HG03571 (cell line): ENCODE results near the gene SORBS1.
A peak's percentile ranks its signal among the peaks of the same experiment; 100 is the strongest.

Experiments
- ATAC-seq: cut with Tn5 transposase; IDR thresholded peaks from one replicate; pipeline ENCODE4 v1.9.1; 2021; ENCODE audit not compliant: unreplicated experiment

SORBS1 gene

DNA sequence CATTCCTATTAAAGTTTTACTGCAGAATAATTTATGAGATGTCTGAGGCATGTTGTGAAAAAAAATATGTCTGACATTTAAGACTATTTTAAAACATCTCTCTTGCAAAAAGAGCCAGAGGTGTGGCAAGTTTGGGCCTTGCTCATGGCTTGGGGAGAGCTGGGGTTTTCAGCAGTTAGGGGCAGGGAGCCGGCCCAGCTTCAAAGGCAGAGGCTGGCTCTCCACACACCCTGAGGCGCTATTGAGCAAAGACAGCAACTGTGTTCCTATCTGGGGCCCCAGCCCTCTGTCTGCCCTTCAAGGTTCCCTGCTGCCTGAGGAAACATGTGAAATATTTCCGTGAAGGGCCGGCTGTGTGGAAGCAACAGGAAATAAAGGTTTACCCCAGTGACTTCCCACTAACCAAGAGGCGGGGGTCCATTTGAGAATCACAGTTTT, 94.0 kb downstream of the SORBS1 start:
- ATAC-seq, result no peak

- no peak for ATAC-seq
Measured at GRCh38 chr10:95466436-95466835, 94.7 kb downstream of the SORBS1 start.

DNA sequence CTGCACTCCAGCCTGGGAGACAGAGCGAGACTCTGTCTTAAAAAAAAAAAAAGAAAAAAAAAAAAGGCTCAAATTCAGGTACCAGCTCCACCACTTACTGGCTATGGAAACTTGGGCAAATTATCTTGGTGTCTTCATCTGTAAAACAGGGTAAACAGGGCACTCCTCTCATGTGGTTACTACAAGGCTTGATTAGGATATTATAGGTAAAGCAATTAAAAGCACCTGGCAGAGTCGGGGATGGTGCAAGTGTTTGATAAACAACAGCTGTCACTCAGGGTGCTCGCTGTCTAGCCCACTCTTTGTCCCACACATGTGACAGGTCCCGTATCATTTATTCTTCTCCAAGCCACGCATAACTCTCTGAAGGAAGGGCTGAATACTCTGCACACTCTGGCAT, 96.9 kb downstream of the SORBS1 start:
- ATAC-seq, result no peak

- no peak for ATAC-seq
Measured at GRCh38 chr10:95462740-95463667, 98.2 kb downstream of the SORBS1 start.

- no peak for ATAC-seq
Measured at GRCh38 chr10:95461611-95462010, 99.6 kb downstream of the SORBS1 start.

- ATAC-seq, result no peak
Measured at GRCh38 chr10:95459446-95460045, 101.6 kb downstream of the SORBS1 start.

DNA sequence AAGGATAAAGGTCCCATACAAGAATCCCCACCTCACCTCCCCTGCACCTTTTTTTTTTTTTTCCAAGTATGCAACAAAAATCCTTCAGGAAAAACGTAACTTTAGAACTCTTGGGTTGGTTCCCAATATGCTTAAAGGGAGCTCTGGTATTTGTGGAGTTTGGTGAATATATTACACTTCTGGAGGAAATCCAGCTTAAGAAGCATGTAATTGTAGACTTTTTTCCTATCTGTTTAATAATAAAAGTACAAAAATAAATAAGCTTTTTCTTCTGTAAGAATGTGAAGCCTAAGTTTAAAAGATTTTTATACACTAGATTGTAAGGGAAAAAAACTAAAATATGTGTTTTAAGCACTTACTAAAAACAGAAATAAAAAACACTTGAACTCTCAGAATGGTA, 102.3 kb downstream of the SORBS1 start:
- ATAC-seq, result no peak

DNA sequence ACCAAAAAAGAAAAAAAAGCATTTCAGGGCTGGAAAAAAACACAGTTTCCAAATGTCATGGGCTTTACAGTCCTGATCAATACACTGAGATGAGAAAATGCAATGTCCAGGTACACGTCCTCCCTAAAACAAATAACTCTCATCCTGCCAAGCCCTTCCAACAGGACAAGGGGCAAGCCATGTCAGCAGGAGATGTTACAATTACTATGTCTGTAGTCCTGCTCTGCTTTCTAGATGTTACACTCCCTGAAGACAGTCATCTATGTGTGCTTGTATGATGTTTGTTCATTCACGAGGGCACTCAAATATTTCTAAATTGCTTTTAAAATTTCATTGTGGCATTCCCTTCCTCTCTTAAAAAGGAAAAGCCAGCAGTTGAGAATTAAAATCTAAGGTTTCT, 103.2 kb downstream of the SORBS1 start:
- ATAC-seq, result no peak

DNA sequence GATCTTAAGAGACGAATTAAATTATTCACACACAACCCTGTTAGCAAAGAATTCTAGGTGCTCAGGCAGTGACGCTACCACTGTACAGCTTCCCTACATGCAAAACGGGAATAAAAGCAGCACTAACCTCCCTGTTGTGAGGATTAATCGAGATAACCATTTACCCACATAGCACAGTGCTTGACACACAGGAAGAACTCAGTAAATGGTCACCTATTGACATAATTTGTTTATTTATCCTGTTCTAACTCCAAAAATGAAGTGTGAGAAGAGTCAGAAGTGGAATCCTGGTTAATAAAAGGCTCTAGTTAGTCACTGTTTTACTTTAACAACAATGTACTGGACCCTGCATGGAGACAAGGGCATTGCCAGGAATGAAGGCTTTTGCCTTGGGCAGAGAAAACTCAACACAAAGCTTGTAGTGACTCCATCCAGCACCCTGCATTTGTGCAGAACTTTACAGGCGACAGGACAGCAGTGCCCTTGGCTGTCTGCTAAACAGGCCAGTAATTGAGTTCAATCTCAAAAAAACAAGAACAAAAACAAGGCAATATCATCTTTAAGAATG, 103.8 kb downstream of the SORBS1 start:
- no peak for ATAC-seq

DNA sequence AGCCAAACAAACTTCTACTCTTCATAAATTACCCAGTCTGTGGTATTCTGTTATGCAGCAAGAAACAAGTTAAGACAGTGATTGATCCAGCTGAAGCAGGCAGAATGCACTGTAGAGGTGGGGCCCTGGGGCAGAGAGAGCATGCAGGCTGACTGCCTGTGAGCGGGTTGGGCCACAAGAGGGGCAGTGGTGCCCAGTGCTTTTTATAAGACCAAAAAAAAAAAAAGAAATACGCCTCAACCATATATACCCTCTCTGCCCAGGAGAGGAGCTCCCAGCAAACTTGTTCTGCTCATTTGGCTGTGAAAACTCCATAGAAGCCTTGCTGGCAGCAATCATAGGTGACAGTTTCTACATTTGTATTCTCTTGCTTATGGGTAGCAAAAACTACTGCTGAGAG, 104.7 kb downstream of the SORBS1 start:
- ATAC-seq, result no peak

DNA sequence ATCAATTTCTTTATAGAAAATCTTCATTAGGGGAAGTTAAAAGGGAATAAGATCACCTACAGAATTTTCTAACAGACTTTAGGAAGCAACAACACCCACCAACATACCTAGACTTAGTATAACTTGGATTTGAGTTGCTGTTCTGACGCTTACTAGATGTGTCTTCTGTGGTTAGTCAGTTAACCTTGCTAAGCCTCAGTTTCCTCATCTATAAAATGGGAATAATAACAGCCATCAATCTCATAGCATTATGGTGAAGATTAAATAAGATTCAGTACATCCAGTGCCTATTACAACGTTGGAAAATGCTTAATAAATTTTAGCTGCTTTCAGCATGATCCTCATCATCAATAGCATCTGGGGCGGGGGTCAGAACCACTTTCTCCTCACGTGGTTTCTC, 106.2 kb downstream of the SORBS1 start:
- no peak for ATAC-seq

- ATAC-seq, result no peak
Measured at GRCh38 chr10:95454356-95454755, 106.8 kb downstream of the SORBS1 start.

- no peak for ATAC-seq
Measured at GRCh38 chr10:95451568-95452524, 109.3 kb downstream of the SORBS1 start.

GRCh38 chr10:95451150-95451549, 110.0 kb downstream of the SORBS1 start:
- ATAC-seq, result no peak

DNA sequence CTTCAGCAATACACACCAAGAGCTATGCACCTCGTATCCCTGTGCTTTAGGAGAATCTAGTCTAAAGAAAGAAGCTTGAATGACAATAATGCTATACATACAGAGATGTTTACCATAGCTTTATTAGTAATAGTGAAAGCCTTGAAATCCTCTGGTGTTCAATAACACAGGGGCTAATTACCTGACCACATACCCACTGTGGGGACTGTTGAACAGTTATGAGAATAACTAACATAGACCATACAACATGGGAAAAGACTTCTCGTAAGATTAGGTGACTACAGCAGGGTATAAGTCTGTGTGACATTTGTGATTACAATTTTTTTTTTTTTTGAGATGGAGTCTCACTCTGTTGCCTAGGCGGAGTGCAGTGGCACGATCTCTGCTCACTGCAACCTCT, 111.0 kb downstream of the SORBS1 start:
- ATAC-seq, result no peak

DNA sequence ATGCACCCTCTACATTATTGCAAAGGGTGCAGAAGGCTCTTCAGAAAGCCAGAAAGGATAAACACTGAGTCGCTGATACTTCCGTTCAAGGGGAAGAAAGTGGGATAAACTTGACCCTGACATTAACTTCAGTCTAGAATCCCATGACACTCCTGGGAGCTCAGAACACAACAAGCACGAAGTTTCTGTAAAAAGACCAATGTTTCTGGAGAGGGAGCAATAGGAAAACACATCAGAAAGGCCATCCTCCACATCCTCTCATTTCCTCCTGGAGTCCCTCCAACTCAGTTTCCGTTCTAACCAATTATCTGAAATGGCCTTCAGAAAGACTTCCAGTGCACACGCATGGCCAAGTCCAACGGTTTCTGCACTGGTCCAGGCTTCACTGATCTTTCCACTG, 113.5 kb downstream of the SORBS1 start:
- ATAC-seq, result no peak

GRCh38 chr10:95445837-95446486, 115.2 kb downstream of the SORBS1 start:
- peak; percentile 65 for ATAC-seq

- no peak for ATAC-seq
Measured at GRCh38 chr10:95445223-95445836, 115.8 kb downstream of the SORBS1 start.

DNA sequence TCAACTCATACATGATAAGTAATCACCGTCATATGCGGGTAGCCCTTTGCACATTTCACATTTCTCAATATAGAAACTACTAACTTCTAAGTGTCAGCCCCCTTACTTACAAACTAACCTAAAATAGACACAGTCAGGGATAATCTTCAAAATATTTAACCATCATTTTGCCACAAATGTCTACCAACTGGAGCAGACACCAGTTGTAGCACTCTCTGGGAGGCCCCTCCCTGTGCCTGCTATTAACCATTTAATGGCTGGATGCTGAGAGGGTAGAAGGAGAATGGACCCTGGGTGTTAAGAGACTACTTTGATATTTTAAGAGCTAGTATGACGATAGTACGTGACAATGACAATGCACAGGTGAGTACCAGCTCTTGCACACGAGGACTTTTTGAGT, 116.4 kb downstream of the SORBS1 start:
- ATAC-seq, result no peak

DNA sequence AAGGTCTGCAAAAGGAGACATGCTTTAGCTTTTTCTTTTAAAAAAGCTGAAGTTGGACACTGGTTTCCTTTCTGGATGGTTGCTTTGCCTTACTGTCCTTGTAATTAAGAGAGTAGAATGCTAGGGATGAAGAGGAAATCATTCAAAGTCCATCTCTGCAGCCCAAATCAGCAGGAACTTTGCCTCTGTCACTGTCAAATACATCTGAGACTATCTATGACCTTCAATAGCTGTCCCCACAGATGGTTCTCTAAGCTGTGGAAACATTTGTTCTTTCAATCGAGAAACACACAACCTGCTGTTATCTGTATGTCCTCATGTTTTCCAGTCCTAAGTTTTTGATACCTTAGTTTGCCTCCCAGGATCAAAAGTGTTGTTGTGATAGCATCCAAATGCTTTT, 117.5 kb downstream of the SORBS1 start:
- no peak for ATAC-seq
